ENCODE results near the gene MEOX2. TPM values are rescaled to one million over a fixed set of nuclear protein-coding genes. Genes with fewer than 3 reads are reported as not detected.

The MEOX2 gene
- total RNA-seq, 2 donors from 2014 or later, result not detected

DNA sequence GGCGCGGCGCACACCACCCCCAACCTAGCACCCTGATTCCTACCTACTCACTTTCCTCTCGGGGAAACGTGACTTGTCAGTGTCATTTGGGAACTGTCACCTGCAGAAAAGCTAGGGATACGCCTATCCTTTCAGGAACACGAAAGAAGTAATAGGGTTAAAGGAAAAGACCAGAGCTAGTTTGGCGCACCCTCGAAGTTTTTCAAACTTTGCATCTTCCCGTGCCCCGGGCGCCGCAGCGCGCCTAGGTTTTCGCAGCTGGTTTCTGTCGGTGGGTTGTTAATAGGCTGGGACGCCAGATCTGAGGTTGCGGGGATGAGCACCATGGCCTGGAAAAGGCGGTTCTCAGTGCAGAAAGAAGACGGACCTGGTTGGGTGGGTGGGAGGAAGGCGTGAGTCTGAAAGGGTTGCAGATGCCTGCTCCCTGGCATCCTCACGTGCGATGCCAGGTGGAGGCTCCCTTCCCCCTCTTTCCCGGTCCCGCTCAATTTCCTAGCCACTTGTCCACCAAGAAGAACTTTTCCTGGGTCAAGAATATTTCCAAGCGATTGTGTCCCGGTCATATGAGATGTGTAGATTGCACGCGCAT lies 568 bp upstream of the MEOX2 start:
- H3K36me3 Mint-ChIP-seq (ENCODE audit: low read depth), result no peaks in the 10 kb centered on the region
- H3K27me3 Mint-ChIP-seq, result peaks cover 32% of the 10 kb centered on the region

DNA sequence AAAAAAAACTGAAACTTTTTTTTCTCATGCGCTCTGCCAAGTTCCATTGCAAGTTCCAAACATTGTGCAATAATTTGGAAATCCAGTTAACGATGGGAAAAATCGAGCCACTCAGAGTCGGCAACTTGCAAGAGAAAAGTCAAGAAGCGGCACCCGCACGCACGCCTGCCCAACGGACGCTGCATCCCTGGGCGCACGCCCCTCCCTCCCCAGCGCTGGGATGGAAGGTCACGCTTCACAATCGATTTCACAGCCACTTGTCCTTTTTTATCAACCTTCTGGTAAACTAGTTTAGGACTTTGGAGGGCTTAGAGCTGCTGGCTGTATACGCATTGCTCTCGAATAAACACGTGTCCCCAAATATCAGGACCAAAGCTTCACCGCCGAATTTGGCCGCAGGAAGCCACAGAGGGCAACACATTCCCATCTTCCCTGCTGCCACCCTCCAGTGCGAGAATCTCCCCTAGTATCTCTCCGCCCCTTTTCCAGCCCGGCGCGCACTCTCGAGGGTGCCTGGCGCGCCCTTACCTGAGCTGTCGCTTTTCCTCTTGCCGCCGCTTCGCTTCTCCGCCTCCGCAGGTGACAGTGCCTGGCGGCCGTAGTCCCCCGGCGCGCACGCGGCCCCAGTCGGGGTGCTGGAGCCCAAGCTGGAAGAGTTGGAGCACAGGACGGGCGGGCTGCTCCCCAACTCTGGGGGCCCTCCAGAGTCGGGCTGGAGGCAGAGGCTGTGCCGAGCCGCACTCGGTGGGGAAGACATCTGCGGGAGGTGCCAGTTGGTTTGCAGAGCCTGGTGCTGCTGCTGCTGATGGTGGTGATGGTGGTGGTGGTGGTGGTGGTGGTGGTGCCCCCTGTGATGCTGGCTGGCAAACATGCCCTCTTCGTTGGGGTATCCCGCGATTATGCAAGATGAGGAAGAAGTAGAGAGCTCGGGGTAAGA lies 857 bp downstream of the MEOX2 start:
- Mint-ChIP-seq H3K4me3 (no peak overlapping the region), H3K27me3 (peaks cover 32% of the 10 kb centered on the region), H3K9me3 (no peaks in the 10 kb centered on the region), H3K4me1 (no peaks in the 10 kb centered on the region), H3K36me3 (ENCODE audit: low read depth) (no peaks in the 10 kb centered on the region), H3K27ac (no peak overlapping the region)
- no peak for ATAC-seq (replicated peaks)

More for the DNA sequence above, 568 bp upstream of the MEOX2 start:
- no peaks in the 10 kb centered on the region for H3K9me3 Mint-ChIP-seq
- no peak for ATAC-seq (replicated peaks)
- no peaks in the 10 kb centered on the region for H3K4me1 Mint-ChIP-seq
- H3K27ac Mint-ChIP-seq, result no peak overlapping the region
- H3K4me3 Mint-ChIP-seq, result no peak overlapping the region

DNA sequence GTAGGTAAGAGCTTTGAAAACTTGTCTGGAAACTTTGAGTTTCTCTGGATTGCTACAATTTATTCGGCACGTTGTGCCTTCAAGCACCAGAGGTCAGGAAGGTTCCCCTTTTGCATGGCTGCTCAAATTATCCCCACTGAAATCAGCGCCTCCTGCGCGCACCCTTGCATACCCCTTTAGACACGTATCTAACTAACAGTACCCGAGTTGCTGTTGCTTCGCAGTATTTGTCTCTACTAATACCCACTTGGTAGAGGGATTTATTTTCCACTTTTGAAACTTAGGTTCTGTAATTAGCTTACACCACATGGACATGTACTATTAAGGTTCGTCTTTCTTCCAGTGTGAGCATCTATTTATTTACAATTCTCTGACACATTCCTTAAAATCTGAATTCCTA lies 1.6 kb downstream of the MEOX2 start:
- Mint-ChIP-seq H3K36me3 (ENCODE audit: low read depth) (no peaks in the 10 kb centered on the region), H3K27ac (no peak overlapping the region), H3K4me1 (no peaks in the 10 kb centered on the region), H3K4me3 (no peak overlapping the region), H3K9me3 (no peaks in the 10 kb centered on the region), H3K27me3 (peaks cover 32% of the 10 kb centered on the region)
- ATAC-seq (replicated peaks), result no peak

DNA sequence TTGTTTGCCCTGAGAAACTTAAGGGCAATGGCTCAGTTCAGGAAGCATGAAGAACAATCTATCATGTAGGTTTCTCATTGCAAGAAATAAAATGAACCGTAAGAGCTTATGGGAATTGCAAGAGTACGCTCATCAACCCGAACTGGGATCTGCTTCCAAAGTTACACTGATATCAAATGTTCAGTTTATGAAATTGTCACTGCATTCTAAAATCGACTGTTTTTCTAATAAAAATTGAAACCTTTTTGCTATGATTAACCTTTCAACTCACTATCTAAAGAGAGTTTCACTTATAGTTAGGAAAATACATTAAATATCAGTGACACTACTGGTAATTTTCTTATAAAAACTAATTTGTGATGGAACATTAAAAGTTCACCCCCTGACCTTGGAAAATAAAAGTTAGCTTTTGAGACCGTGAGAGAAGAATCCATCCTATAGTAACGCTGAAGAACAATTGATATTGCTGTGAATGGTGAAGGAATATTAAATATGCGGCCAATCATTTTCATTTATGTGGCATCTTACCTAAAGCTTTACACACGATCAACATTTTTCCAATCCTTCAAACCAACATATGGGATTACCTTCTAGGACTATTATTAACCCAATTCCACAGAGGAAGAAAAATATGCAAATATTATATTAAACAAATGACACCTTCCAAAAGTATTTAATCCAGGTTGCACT lies 2.2 kb downstream of the MEOX2 start:
- H3K27ac Mint-ChIP-seq, result no peak overlapping the region
- H3K9me3 Mint-ChIP-seq, result no peaks in the 10 kb centered on the region
- no peaks in the 10 kb centered on the region for H3K36me3 Mint-ChIP-seq (ENCODE audit: low read depth)
- H3K4me3 Mint-ChIP-seq, result no peak overlapping the region
- no peak for ATAC-seq (replicated peaks)
- no peaks in the 10 kb centered on the region for H3K4me1 Mint-ChIP-seq
- peaks cover 32% of the 10 kb centered on the region for H3K27me3 Mint-ChIP-seq

DNA sequence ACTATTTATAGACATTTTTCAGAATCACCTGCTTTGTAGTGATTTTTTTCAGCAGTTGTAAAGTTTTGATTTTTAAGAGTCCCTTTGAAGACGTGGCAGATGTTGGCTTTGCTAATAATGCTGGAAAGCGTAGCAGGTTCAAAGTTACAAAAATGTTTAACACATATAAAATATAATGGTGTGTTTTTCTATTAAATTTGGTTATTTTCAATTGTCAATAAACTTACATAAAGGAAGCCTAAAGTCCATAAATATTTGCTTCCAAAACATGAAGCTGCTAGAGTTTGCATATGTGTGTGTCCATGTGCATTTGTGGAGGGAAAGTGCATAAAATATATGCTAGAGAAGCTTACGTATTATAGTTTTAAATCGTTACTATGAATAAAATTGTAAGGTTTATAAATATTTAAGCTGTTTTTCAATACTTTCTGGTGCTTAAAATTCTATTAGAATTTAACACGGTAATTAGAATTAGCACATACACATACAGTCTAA lies 3.7 kb downstream of the MEOX2 start:
- Mint-ChIP-seq H3K4me1 (no peaks in the 10 kb centered on the region), H3K4me3 (no peak overlapping the region), H3K27ac (no peak overlapping the region), H3K9me3 (no peaks in the 10 kb centered on the region), H3K27me3 (peaks cover 26% of the 10 kb centered on the region), H3K36me3 (ENCODE audit: low read depth) (no peaks in the 10 kb centered on the region)
- ATAC-seq (replicated peaks), result no peak

DNA sequence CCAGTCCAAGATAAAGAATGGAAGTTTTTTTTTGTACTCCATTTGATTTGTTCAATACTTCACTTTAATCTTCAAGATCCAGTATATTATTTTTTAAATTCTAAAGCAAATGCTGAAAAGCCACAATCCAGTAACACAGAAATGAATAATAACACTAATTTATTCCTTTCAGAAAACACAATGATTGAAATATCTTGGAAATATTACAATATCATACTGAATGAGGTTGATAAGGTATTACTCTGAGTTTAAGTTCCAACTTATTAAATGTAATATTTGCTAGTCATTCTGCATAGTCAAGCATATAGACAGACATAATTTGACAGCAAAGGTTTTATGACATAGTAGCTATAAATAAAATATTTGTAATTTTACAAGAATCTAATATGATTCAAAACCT lies 4.4 kb downstream of the MEOX2 start:
- Mint-ChIP-seq H3K9me3 (no peaks in the 10 kb centered on the region), H3K36me3 (ENCODE audit: low read depth) (no peaks in the 10 kb centered on the region), H3K4me3 (no peak overlapping the region), H3K4me1 (no peaks in the 10 kb centered on the region), H3K27ac (no peak overlapping the region), H3K27me3 (peaks cover 19% of the 10 kb centered on the region)
- ATAC-seq (replicated peaks), result no peak

DNA sequence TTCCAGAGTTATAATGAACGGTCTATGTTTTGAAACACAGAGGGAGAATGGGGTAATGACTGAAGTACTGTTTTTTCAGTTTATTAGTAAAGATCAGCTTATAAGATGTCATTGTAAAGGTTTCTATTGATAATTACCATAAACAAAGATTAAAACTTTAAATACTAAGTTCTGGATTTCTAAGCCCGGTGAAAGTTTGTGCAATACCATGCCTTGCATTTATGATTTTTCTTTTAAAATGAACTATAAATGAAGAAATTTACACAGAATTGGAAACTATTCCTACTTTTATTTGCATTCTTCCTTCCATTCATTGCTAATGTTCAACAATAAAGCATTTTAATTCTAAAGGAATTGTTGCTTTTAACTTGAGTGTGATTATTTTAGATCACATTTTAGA lies 4.9 kb downstream of the MEOX2 start:
- no peaks in the 10 kb centered on the region for H3K36me3 Mint-ChIP-seq (ENCODE audit: low read depth)
- H3K4me3 Mint-ChIP-seq, result no peak overlapping the region
- H3K9me3 Mint-ChIP-seq, result no peaks in the 10 kb centered on the region
- no peaks in the 10 kb centered on the region for H3K4me1 Mint-ChIP-seq
- no peak overlapping the region for H3K27ac Mint-ChIP-seq
- peaks cover 14% of the 10 kb centered on the region for H3K27me3 Mint-ChIP-seq
- ATAC-seq (replicated peaks), result no peak

DNA sequence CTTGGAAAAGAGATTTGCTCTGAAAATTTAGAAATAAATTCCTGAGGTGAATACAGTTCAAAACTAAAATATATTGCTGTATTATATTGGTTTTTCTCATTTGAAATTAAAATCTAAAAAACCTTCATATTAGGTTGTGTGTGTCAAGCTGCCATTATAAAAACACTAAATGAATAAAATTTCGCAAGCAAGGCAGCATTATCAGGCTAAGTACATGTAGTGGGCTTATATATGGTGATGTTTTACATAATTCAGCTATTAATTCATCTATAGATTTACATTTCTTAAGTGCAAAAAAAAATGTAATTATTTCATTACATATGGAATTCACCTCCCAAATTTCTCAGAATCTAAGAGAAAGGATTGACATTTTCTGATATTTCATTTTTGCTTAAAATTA lies 5.3 kb downstream of the MEOX2 start:
- no peaks in the 10 kb centered on the region for H3K4me1 Mint-ChIP-seq
- peaks cover 9% of the 10 kb centered on the region for H3K27me3 Mint-ChIP-seq
- no peaks in the 10 kb centered on the region for H3K36me3 Mint-ChIP-seq (ENCODE audit: low read depth)

DNA sequence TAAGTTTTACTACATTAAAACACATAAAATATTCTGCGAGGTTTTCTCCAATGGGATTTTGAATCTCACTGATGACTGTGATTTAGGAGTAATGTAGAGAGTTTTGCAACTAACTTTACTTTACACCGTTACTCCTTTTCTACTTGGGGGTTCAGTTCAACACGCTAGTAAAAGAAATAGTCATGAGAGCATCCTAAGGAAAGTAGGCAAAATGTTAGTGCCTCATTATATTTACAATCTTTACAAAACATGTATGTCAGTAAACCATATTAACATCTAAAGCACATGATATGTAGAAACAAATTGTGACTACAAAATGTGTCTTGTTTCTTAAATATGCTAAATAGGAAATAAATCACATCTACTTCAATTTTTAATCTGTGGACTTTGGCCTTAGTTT lies 6.0 kb downstream of the MEOX2 start:
- Mint-ChIP-seq H3K4me3 (no peak overlapping the region), H3K4me1 (no peaks in the 10 kb centered on the region), H3K36me3 (ENCODE audit: low read depth) (no peaks in the 10 kb centered on the region), H3K27ac (no peak overlapping the region), H3K27me3 (peaks cover 3% of the 10 kb centered on the region), H3K9me3 (no peaks in the 10 kb centered on the region)
- no peak for ATAC-seq (replicated peaks)

More for the DNA sequence above, 5.3 kb downstream of the MEOX2 start:
- no peak overlapping the region for H3K27ac Mint-ChIP-seq
- no peak overlapping the region for H3K4me3 Mint-ChIP-seq
- no peaks in the 10 kb centered on the region for H3K9me3 Mint-ChIP-seq
- no peak for ATAC-seq (replicated peaks)

DNA sequence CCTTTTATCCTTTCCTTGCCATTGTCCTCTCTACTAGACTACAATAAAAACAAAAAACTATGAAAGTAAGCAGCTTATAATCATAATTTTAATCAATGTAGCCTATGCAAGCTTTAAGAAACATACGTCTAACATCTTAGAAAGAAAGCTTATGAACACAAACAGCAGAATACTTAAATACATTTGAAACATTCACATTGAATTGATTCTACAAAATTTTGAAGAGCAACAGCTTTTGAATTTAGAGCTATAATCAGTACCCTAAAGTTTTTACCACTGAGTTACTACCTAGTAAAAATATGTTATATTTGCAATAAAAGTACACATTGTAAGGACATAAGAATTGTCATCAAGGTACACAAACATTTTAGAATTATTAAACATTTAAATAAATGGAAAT lies 7.2 kb downstream of the MEOX2 start:
- no peaks in the 10 kb centered on the region for H3K9me3 Mint-ChIP-seq
- ATAC-seq (replicated peaks), result no peak
- H3K36me3 Mint-ChIP-seq (ENCODE audit: low read depth), result no peaks in the 10 kb centered on the region
- H3K4me3 Mint-ChIP-seq, result no peak overlapping the region
- H3K27me3 Mint-ChIP-seq, result no peaks in the 10 kb centered on the region
- H3K27ac Mint-ChIP-seq, result no peak overlapping the region
- H3K4me1 Mint-ChIP-seq, result no peaks in the 10 kb centered on the region

DNA sequence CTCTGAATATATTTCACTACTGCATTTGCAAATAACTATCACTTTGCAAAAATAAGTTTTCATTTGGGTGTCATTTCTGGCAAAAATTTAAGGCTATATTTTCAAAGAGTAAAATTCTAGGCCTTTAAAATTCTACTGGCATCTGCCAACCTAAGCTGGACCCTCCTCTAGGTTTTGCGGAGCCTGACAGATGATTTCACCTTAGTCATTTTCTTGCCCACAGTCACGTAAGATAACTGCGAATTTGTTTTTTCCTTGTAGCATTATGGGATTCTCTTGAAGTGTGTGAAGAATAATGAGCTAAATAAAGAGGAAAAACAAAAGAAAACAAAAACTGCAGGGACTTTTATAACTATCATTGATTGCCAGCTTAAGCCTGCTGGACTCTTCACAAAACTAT lies 7.8 kb downstream of the MEOX2 start:
- Mint-ChIP-seq H3K4me1 (no peaks in the 10 kb centered on the region), H3K27me3 (no peaks in the 10 kb centered on the region), H3K9me3 (no peaks in the 10 kb centered on the region), H3K4me3 (no peak overlapping the region), H3K36me3 (ENCODE audit: low read depth) (no peaks in the 10 kb centered on the region), H3K27ac (no peak overlapping the region)
- ATAC-seq (replicated peaks), result no peak

DNA sequence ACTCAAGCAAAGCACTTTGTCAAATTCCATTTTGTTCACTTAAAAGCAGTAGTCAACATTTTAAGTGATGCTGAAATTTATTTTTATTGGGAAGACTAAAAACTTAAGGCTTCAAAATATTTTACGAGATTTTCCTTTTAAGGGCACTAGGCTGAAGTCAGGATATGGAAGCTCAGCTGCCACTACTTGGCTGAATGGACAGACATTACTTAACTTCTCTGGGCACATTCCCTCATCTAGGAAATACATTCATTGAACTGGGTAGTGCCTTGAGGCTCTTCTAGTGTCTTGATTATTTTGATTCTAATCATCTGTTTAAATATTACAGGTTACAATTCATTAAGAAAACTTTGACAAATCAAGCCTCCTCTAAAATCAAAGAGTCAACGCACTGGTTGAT lies 11.1 kb downstream of the MEOX2 start:
- no peak for ATAC-seq (replicated peaks)
- Mint-ChIP-seq H3K27me3 (no peaks in the 10 kb centered on the region), H3K27ac (no peak overlapping the region), H3K4me3 (no peak overlapping the region), H3K9me3 (no peaks in the 10 kb centered on the region), H3K36me3 (ENCODE audit: low read depth) (no peaks in the 10 kb centered on the region), H3K4me1 (no peaks in the 10 kb centered on the region)

DNA sequence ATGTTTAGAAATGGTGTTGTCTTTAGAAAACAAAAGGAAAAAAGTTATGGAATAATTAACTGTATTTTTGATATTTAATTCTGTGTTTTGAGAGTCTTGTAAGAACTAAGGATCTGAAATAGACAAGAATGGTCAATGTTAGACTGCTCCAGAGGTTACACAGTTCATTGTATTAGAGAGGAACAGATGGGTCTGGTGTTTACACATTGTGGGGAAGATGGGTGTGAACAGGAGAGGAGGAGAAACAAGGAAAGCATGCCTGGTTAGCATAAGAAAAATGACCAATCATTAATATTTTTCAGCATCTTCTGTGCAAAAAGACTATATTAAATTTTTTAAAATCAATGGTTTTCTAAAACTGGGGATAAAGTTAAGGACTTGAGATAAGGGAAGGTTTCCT lies 11.9 kb downstream of the MEOX2 start:
- Mint-ChIP-seq H3K27me3 (no peaks in the 10 kb centered on the region), H3K9me3 (no peaks in the 10 kb centered on the region), H3K27ac (no peak overlapping the region), H3K36me3 (ENCODE audit: low read depth) (no peaks in the 10 kb centered on the region), H3K4me1 (no peaks in the 10 kb centered on the region), H3K4me3 (no peak overlapping the region)
- no peak for ATAC-seq (replicated peaks)

DNA sequence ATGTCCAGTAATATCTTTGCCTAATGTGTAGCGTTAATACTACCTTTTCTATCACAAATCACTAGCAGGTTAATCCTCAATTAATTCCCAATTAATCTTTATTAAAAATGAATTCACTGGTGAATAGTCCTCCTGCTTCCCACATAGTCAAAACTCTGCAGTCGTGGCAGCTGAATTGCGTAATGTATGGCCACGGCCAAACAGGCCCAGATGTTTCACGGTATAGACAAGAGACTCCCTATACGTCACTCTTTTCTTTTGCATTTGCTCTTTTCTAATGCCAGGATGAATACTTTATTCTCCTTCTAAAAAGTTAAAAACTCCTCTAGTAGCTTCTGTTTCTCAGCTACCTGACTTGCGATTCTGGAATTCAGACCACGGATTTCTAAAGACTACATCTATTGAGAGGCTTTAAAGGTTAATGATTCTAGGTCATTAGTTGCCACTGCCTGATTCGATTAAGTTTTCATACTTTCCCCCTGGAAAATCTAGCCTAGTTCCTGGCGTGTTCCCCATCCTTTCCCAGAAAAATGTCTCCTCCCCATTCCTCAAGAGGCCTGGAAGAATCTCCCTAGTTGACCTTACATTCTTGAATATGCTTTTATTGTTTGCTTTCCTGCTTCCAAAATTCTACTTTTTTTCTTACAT lies 16.9 kb downstream of the MEOX2 start:
- Mint-ChIP-seq H3K4me1 (no peaks in the 10 kb centered on the region), H3K9me3 (no peaks in the 10 kb centered on the region), H3K27me3 (no peaks in the 10 kb centered on the region), H3K36me3 (ENCODE audit: low read depth) (no peaks in the 10 kb centered on the region), H3K4me3 (no peak overlapping the region), H3K27ac (no peak overlapping the region)
- no peak for ATAC-seq (replicated peaks)
